C4-2B (cell line): Measurements from ENCODE around the gene TRIM64.

Source experiments
- CTCF ChIP-seq: fragments of 450-650 bp; conservative IDR thresholded peaks from 2 replicates; pipeline ENCODE4 v1.5.1; 2017; ENCODE audit warnings: mild to moderate bottlenecking
- ZFX ChIP-seq: fragments of 450-650 bp; IDR thresholded peaks from 2 replicates; pipeline ENCODE4 v1.6.1; 2017

DNA sequence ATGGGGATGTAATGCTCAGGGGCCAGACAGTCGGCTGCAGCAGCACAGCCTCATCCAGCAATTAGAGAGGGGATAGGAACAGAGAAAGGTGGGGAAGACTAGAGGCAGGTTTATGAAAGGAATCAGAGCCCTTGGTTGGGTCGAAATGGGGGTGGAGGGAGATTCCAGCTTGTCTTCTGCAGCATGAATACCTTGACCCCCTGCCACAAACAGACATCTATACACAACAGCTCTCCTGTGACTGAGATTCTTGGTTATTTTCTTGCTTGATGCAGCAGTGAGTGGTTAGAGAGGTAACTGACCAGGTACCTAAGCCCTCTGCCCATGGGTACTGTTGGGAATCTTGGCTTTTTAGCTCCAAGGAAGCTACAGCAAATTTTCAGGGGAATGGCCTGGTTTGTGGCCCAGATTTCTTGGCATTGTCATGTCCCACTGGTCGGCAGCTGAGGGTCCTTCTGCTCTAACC is 43.6 kb upstream of the TRIM64 start, which contains the start of gene TRIM49D1:
- TF ChIP-seq CTCF (no peak), ZFX (no peak)
